Left lung (tissue), 10 donors: ENCODE results near the gene WNT3A. TPM values are rescaled to one million over a fixed set of nuclear protein-coding genes. Genes with fewer than 3 reads are reported as not detected.

Experiments used
- ATAC-seq: fragments of 200-7000 bp; cut with Tn5 transposase; one replicate; pipeline ENCODE4 v1.9.1; 2020; ENCODE audit warnings: moderate library complexity
- DNase-seq, 4 donors: peaks; one replicate each; pipeline ENCODE4 v3.0.0-alpha.2; 2013 to 2020
- H3K27ac ChIP-seq, 2 donors: fragments of 200-600 bp; sonication (generic) in 1 of 2; one replicate each; pipeline versions ENCODE4 v1.5.0 to v1.8.0; 2020 to 2021
- H3K27me3 ChIP-seq, 2 donors: fragments of 200-600 bp; sonication (generic) in 1 of 2; one replicate each; pipeline versions ENCODE4 v1.5.0 to v1.8.0; 2020 to 2021
- H3K36me3 ChIP-seq, 2 donors: fragments of 200-600 bp; sonication (generic) in 1 of 2; one replicate each; pipeline versions ENCODE4 v1.5.0 to v1.8.0; 2020 to 2021
- H3K4me1 ChIP-seq, 2 donors: fragments of 200-600 bp; one replicate each; pipeline ENCODE4 v1.8.0; 2021
- H3K4me3 ChIP-seq, 2 donors: fragments of 200-600 bp; sonication (generic) in 1 of 2; one replicate each; pipeline versions ENCODE4 v1.5.0 to v1.8.0; 2020 to 2021; ENCODE audit warnings: mild to moderate bottlenecking in 1 of 2
- H3K9me3 ChIP-seq, 2 donors: fragments of 200-600 bp; sonication (generic) in 1 of 2; one replicate each; pipeline versions ENCODE4 v1.5.0 to v1.8.0; 2020 to 2021
- intact Hi-C, 2 donors: fragments of 100-400 bp; cut with DNase I; formaldehyde crosslinking; loops; one replicate each; pipeline versions ENCODE4 v1.11.2 to v1.14.2; 2022
- polyA plus RNA-seq, 6 donors: library from polyadenylated mRNA; unstranded; fragments of 120-200 nt; gene quantifications; one replicate each; pipeline ENCODE4 v1.2.1, GENCODE V29; 2013; ENCODE audit not compliant: insufficient read length in 6 of 6
- total RNA-seq, 2 donors: library from RNA; stranded (reverse); fragmentation: NEBNext Ultra II Directional; extraction: Animal tissue kit (Norgen Biotek cat#: 25700); gene quantifications; one replicate each; pipeline ENCODE4 v1.2.1, GENCODE V29; 2021
- TF ChIP-seq, protein P1 (sequence below), 2 donors: fragments of 200-600 bp; sonication (generic) in 1 of 2; IDR thresholded peaks; one replicate each; pipeline versions ENCODE4 v1.5.0 to v1.8.0; 2021; ENCODE audit warnings: antibody characterized with exemption in 2 of 2
- donor health status: DM: no; HTN: yes; CAD: no.
- donor health status: DM: no; HTN: no; CAD: no.

Gene WNT3A
- total and polyA plus RNA-seq, 8 donors = 0.06 to 1.5 (median 0.11) TPM; not detected in 2

DNA sequence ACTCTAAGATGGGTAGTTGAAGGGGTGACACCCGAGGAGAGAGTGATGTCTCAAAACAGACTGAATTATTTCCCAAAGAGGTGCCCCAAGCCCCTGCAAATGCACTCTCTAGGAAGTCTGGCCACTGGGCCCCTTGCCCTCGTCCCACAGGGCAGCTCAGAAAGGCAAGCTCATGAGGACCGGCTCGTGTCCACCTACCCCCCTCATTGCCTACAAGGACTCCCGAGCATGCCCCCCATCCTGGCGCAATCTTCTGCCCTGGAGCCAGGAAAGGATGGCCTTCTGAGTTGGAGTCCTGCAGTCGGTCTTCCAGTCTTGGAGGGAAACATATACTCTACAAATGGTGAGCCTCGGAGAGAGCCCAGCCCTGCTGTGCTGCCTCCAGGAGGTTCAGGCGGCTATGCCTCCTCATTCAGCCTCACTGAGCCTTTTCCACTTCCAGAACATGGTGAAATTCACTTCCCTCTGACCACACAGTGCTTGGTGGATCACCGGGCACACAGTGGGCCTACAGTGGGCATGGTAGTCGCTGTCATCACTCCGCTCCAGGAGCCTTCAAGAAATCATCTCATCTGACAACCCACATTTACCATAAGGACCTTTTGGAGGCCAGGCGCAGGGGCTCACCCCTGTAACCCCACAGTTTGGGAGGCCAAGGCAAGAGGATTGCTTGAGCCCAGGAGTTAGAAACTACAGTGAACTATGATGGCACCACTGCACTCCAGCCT, 5.8 kb upstream of the WNT3A start:
- no peaks in the 10 kb centered on the region for H3K36me3 ChIP-seq
- intact Hi-C loops = no loop called here
- DNase-seq (no peak), ATAC-seq (no peak)
- no peaks in the 10 kb centered on the region for H3K4me1 ChIP-seq
- no peak overlapping the region for H3K27ac ChIP-seq
- peaks cover 22 to 56% of the 10 kb centered on the region in 2 donors for H3K27me3 ChIP-seq
- TF ChIP-seq, protein P1, sequence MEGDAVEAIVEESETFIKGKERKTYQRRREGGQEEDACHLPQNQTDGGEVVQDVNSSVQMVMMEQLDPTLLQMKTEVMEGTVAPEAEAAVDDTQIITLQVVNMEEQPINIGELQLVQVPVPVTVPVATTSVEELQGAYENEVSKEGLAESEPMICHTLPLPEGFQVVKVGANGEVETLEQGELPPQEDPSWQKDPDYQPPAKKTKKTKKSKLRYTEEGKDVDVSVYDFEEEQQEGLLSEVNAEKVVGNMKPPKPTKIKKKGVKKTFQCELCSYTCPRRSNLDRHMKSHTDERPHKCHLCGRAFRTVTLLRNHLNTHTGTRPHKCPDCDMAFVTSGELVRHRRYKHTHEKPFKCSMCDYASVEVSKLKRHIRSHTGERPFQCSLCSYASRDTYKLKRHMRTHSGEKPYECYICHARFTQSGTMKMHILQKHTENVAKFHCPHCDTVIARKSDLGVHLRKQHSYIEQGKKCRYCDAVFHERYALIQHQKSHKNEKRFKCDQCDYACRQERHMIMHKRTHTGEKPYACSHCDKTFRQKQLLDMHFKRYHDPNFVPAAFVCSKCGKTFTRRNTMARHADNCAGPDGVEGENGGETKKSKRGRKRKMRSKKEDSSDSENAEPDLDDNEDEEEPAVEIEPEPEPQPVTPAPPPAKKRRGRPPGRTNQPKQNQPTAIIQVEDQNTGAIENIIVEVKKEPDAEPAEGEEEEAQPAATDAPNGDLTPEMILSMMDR (IDR thresholded peaks at IDR 0.05) = no peak
- no peak overlapping the region for H3K4me3 ChIP-seq
- H3K9me3 ChIP-seq = peaks cover 0 to 11% of the 10 kb centered on the region in 2 donors

DNA sequence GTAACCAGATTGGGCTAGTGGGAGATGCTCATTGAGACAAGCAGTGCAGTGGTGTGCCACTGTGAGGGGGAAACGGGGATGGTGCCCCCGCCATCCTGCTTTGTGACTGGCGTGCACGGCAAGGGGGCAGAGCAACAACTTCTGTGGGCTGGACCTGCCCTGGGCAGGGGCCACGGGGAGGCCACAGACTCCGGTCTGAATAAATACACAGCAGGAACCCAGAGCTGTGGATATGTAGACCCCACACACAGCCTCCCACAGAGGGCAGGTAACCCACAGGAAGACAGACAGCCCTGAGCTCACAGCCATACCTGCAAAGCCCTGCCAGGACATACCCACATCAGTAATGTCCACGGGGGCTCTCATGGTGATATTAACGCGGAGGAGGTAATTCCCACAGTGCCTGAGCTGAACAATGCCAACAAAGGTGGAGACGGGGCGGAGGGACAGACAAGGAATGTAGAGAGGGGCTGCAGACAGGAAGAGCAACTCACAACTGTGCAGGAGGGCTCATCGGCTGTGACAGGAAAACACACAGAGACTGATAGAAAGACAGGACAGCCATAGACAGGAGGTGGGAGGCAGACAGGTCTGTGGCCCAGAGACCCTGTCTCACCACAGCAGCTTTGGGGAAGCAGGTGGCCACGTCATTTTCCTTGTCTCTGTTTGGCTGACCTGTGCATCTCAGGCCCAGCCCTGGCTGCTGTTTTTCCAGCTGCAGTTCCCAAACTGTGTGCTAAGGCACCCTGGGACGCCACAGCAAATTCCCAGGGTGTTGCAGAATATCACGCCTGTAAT, 4.9 kb upstream of the WNT3A start:
- TF ChIP-seq, protein P1 (IDR thresholded peaks at IDR 0.05) = no peak
- intact Hi-C loops = no loop called here
- Histone ChIP-seq H3K27ac (no peak overlapping the region), H3K9me3 (peaks cover 0 to 6% of the 10 kb centered on the region in 2 donors), H3K27me3 (peaks cover 28 to 64% of the 10 kb centered on the region in 2 donors), H3K4me3 (no peak overlapping the region), H3K36me3 (no peaks in the 10 kb centered on the region), H3K4me1 (peaks cover 0 to under 1% of the 10 kb centered on the region in 2 donors)
- ATAC-seq = no peak
- DNase-seq = no peak

DNA sequence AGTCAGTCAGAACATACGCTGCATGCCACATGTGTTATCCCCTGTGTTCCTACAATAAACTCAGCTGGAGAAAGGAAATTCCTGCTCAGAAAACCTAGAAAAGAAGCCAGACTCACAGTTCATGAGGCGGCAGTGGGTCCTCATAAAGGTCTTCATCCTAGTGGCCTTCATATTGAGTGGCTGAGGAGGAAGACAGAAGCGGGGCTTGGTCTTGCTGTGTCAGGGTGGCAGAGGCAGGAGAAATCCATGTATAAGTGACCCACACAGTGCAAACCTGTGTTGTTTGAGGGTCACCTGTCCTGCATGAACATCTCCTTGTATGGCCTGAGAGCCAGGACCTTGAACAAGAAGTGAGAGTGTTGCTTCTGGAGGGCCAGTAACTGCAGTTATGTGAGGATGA, 4.0 kb upstream of the WNT3A start:
- H3K27me3 ChIP-seq = peaks cover 37 to 73% of the 10 kb centered on the region in 2 donors
- DNase-seq (no peak), ATAC-seq (no peak)
- TF ChIP-seq, protein P1 (IDR thresholded peaks at IDR 0.05) = no peak
- H3K4me3 ChIP-seq = no peak overlapping the region
- intact Hi-C loops = no loop called here
- peaks cover 0 to 4% of the 10 kb centered on the region in 2 donors for H3K9me3 ChIP-seq
- peaks cover 0 to 6% of the 10 kb centered on the region in 2 donors for H3K4me1 ChIP-seq
- H3K27ac ChIP-seq = no peak overlapping the region
- H3K36me3 ChIP-seq = no peaks in the 10 kb centered on the region

DNA sequence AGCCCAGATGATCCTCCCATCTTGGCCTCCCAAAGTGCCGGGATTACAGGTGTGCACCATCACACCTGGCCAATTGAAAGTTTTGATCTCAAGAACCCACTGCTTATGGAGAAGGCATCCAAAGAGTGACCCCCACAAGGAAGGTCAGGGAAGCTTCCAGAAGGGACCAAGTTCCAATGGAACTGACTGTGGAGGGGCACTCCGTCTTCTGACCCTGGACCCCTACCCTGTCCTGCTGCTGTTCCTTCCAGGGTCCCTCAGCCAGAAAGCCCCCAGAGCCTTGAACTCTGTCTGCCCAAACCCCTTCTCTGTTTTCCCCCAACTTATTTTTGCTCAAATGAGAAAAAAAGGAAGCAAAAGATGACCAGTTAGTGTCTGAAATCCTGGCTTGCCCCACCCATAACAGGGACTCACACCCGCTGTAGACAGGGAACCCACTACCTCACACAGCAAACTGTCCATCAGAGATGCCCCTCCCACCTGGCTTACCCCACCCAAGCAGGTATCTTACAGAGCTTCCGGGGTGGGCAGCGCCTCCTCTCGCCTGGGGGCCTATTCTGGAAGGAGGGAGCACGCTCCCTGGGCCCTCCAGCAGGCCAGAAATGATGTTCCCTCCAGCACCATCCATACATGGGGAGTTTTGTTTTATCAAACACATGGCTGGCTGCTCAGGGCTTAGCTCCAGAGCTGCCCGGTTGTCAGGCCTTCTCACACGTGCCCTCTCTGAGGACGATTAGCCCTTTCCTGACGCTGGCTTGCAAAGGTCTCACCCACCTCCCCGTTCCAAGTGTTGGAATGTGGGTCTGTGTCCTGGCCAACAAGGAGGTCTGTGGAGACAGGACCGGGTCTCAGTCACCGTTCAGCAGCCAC, 3.1 kb upstream of the WNT3A start:
- TF ChIP-seq, protein P1 (IDR thresholded peaks at IDR 0.05) = no peak
- Histone ChIP-seq H3K9me3 (no peaks in the 10 kb centered on the region), H3K27ac (no peak overlapping the region), H3K4me3 (no peak overlapping the region), H3K27me3 (peaks cover 46 to 82% of the 10 kb centered on the region in 2 donors), H3K4me1 (peaks cover 0 to 6% of the 10 kb centered on the region in 2 donors), H3K36me3 (no peaks in the 10 kb centered on the region)
- intact Hi-C loops = no loop called here
- ATAC-seq = no peak
- no peak for DNase-seq
